Skeletal muscle satellite cell (primary cell): ENCODE results near the gene PEX3.
"Not testable (repeated sequence)": the region's sequence is repeated elsewhere in the genome, so short reads cannot be mapped to it uniquely, and the experiment has no call there.

ENCODE experiments used
- H3K27me3 ChIP-seq: 2 replicates; pipeline ENCODE4 v1.7.0; 2013; ENCODE audit warnings: low read length; ENCODE audit not compliant: control insufficient read depth, insufficient read depth
- H3K36me3 ChIP-seq: 2 replicates; pipeline ENCODE4 v1.7.0; 2013; ENCODE audit warnings: mild to moderate bottlenecking, control low read depth, low read length; ENCODE audit not compliant: insufficient read depth
- H3K4me1 ChIP-seq: 2 replicates; pipeline ENCODE4 v1.7.0; 2013; ENCODE audit warnings: low read length; ENCODE audit not compliant: control insufficient read depth, insufficient read depth
- H3K4me2 ChIP-seq: 2 replicates; pipeline ENCODE4 v1.7.0; 2013; ENCODE audit warnings: mild to moderate bottlenecking, low read length
- H3K4me3 ChIP-seq: 2 replicates; pipeline ENCODE4 v1.7.0; 2013; ENCODE audit warnings: low read length
- H3K9ac ChIP-seq: 2 replicates; pipeline ENCODE4 v1.7.0; 2013; ENCODE audit warnings: mild to moderate bottlenecking, low read depth, low read length, moderate library complexity
- H3K9me3 ChIP-seq: replicated peaks from 2 replicates; pipeline ENCODE4 v1.7.0; 2013; ENCODE audit warnings: mild to moderate bottlenecking, control low read depth, low read length

PEX3 gene

DNA sequence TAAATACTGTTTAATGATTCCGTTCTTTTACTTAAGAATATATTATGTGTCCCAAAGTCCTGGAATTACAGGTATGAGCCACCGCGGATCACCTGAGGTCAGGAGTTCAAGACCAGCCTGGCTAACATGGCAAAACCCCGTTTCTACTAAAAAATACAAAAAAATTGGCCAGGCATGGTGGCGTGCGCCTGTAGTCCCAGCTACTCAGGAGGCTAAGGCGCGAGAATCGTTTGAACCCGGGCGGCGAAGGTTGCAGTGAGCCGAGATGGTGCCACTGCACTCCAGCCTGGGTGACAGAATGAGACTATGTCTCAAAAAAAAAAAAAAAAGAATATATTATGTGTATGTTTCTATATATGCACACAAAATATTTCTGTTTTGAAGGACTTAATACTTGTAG lies 59.7 kb downstream of the PEX3 start:
- H3K9me3 ChIP-seq, H3K27me3 ChIP-seq, H3K4me1 ChIP-seq: not testable (repeated sequence)
- Histone ChIP-seq H3K36me3 (peaks cover 18% of the 10 kb centered on the region), H3K4me3 (peak overlapping the region; percentile 80), H3K4me2 (peak overlapping the region; percentile 92), H3K9ac (peak overlapping the region; percentile 85)

DNA sequence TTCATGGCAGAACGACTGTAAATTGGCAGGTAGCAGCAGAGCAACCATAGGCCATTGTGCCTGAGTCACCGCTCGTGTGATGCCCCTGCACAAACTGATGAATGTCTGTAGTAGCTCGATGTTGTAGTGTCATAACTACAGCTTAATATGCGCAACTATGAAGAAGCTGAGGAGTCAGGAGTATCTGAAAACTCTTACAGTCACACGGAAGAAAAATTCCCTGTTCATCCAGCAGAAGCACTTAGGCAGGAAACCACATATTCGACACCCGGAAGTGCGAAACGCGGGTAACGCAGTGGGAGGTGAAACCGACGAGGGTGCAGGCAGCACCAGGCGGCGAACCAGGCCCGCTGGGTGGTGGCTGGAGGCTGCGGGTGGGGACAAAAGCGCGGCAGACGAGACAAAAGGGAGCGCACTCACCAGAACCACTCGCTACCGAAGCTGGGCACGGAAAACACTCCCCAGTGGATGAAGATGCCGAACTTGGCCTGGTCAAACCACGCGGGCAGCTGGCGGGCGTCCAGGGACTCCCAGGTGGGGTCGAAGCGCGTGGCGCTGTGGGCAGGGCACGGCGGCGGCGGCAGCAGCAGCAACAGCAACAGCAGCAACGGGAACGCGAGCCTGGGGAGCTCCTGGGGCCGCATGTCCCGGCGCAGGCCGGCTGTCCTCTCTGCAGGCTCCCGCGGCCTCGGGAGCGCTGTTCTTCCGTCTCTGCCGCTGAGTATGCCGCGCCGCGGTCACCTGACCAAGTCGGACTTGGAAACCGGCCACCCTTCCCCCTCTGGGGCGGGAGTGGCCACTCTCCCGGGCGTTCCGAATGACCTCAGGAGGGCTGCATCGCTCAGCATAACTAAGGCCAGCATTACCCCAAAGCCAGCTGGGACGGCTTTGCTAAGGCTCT lies 60.6 kb downstream of the PEX3 start, which contains the start of gene FUCA2:
Gene FUCA2 (minus strand): TSS at position 730 of the 901 bp plus-strand sequence. CDS start 86 bp downstream, at position 644.
- peaks cover 5% of the 10 kb centered on the region for H3K27me3 ChIP-seq
- peaks cover 11% of the 10 kb centered on the region for H3K36me3 ChIP-seq
- peak within 1 kb of the TSS; percentile 85 for H3K9ac ChIP-seq
- H3K4me3 ChIP-seq, result peak within 1 kb of the TSS; percentile 80
- H3K9me3 ChIP-seq, result no peaks in the 10 kb centered on the region
- peaks cover 7% of the 10 kb centered on the region for H3K4me1 ChIP-seq
- peak within 1 kb of the TSS; percentile 92 for H3K4me2 ChIP-seq

- Histone ChIP-seq H3K4me1 (peaks cover 7% of the 10 kb centered on the region), H3K27me3 (peaks cover 10% of the 10 kb centered on the region), H3K9me3 (no peaks in the 10 kb centered on the region), H3K4me2 (no peak overlapping the region), H3K36me3 (no peaks in the 10 kb centered on the region), H3K4me3 (no peak overlapping the region), H3K9ac (no peak overlapping the region)
Observed at GRCh38 chr6:143513410-143513809, 62.8 kb downstream of the PEX3 start.

- no peaks in the 10 kb centered on the region for H3K36me3 ChIP-seq
- peaks cover 7% of the 10 kb centered on the region for H3K4me1 ChIP-seq
- H3K27me3 ChIP-seq, result peaks cover 10% of the 10 kb centered on the region
- no peaks in the 10 kb centered on the region for H3K9me3 ChIP-seq
- no peak overlapping the region for H3K4me2 ChIP-seq
- H3K4me3 ChIP-seq, result no peak overlapping the region
- H3K9ac ChIP-seq, result no peak overlapping the region
Observed at GRCh38 chr6:143515061-143515760, 64.6 kb downstream of the PEX3 start.

DNA sequence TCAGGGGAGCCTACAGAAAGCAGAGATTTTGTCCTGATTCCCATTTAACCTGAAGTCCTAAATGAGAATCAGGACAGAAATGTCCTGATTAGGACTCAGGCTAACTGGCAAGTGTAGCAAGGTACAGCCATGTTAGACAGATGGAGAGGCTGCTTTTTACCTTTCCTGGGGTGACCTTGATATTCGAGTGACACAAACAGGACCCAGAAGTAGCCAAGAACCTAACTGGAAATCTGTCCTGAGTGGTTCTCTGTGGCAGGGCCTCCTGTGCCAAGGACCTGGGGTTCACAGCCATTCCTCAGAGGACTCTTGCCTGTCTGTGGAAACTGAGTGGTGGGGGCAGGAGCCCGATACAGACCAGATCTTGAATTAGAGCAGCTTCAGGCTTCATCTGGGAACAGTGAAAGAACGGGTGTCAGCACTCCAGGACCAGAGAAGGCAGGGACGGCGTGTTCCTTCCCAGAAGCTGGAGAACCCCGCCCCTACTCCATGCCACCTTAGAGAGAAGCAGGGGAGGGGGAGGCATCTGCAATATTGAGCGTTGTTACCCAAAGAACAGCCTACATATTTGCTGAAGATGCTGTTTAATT lies 65.3 kb downstream of the PEX3 start:
- no peak overlapping the region for H3K4me3 ChIP-seq
- H3K4me2 ChIP-seq, result no peak overlapping the region
- peaks cover 7% of the 10 kb centered on the region for H3K4me1 ChIP-seq
- H3K36me3 ChIP-seq, result no peaks in the 10 kb centered on the region
- H3K9me3 ChIP-seq, result no peaks in the 10 kb centered on the region
- peaks cover 10% of the 10 kb centered on the region for H3K27me3 ChIP-seq
- no peak overlapping the region for H3K9ac ChIP-seq

DNA sequence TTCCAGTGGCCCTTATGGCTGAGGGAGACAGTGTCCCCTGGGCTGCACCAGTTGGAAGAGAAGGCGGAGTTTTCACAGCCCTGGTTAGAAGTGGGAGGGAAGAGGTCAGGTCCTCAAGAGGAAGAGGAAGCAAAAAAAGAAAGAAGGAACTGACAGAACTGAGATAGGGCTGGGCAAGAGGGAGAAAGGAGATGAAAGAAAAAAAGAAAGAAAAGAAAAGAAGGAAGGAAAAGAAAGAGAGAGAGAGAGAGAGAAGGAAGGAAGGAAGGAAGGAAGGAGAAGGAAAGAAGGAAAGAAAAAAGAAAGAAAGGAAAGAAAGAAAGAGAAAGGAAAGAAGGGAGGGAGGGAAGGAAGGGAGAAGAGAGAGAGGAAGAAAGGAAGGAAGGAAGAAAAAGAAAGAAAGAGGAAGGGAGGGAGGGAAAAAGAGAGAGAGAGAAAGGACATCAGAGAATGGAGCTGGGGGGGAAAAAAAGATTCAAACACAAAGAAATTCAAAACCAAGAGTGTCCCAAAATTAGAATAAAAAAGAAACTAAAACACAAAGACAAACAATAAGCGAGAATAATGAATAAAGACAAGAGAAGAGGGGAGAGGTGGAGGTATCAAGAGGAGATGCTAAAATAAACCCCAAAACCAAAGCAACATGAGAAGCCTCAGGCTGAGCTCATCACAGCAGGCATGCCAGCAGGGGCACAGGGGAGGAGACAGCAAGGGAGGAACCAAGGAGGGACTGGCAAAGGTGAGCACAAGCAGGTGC lies 66.3 kb downstream of the PEX3 start:
- H3K27me3 ChIP-seq, result peaks cover 13% of the 10 kb centered on the region
- H3K9ac ChIP-seq, result no peak overlapping the region
- no peaks in the 10 kb centered on the region for H3K9me3 ChIP-seq
- H3K4me3 ChIP-seq, result no peak overlapping the region
- no peak overlapping the region for H3K4me2 ChIP-seq
- no peaks in the 10 kb centered on the region for H3K36me3 ChIP-seq
- peaks cover 3% of the 10 kb centered on the region for H3K4me1 ChIP-seq

DNA sequence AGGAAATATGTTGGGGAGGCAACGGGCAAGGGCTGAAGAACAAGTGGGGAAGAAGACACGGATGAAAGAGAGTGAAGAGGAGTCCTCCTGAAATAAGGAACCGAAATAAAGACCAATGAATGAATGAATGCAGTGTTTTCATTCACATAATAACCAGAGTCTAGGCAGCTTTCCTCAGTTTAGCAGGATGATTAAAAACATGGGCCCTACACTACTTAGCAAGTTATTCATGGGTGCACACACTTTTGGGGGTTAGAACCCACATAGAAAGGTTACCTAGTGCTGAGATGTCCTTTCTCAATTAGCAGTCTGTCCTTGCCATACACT lies 66.8 kb downstream of the PEX3 start:
- H3K9me3 ChIP-seq, result no peaks in the 10 kb centered on the region
- H3K36me3 ChIP-seq, result no peaks in the 10 kb centered on the region
- no peak overlapping the region for H3K9ac ChIP-seq
- no peak overlapping the region for H3K4me3 ChIP-seq
- H3K27me3 ChIP-seq, result peaks cover 13% of the 10 kb centered on the region
- no peak overlapping the region for H3K4me2 ChIP-seq
- no peaks in the 10 kb centered on the region for H3K4me1 ChIP-seq

- no peak overlapping the region for H3K9ac ChIP-seq
- no peak overlapping the region for H3K4me3 ChIP-seq
- H3K36me3 ChIP-seq, result no peaks in the 10 kb centered on the region
- H3K27me3 ChIP-seq, result peaks cover 7% of the 10 kb centered on the region
- no peaks in the 10 kb centered on the region for H3K4me1 ChIP-seq
- no peaks in the 10 kb centered on the region for H3K9me3 ChIP-seq
- H3K4me2 ChIP-seq, result no peak overlapping the region
Observed at GRCh38 chr6:143522039-143522600, 71.5 kb downstream of the PEX3 start.

GRCh38 chr6:143525356-143525755 lies 74.8 kb downstream of the PEX3 start:
- H3K27me3 ChIP-seq, result peaks cover 3% of the 10 kb centered on the region
- H3K4me2 ChIP-seq, result no peak overlapping the region
- no peaks in the 10 kb centered on the region for H3K9me3 ChIP-seq
- no peak overlapping the region for H3K4me3 ChIP-seq
- no peaks in the 10 kb centered on the region for H3K36me3 ChIP-seq
- no peaks in the 10 kb centered on the region for H3K4me1 ChIP-seq
- no peak overlapping the region for H3K9ac ChIP-seq

GRCh38 chr6:143527677-143528076 lies 77.1 kb downstream of the PEX3 start:
- Histone ChIP-seq H3K4me3 (no peak overlapping the region), H3K4me2 (no peak overlapping the region), H3K9me3 (no peaks in the 10 kb centered on the region), H3K9ac (no peak overlapping the region), H3K4me1 (no peaks in the 10 kb centered on the region), H3K27me3 (peaks cover 3% of the 10 kb centered on the region), H3K36me3 (no peaks in the 10 kb centered on the region)
